GM18861 (cell line): ENCODE measurements around the gene MTAP.

Experiments
- ATAC-seq: cut with Tn5 transposase; IDR thresholded peaks from one replicate; pipeline ENCODE4 v1.9.1; 2021; ENCODE audit not compliant: unreplicated experiment

Gene MTAP

GRCh38 chr9:21804331-21804730 lies 1.9 kb downstream of the MTAP start:
- no peak for ATAC-seq

GRCh38 chr9:21804791-21805190 lies 2.4 kb downstream of the MTAP start:
- no peak for ATAC-seq

DNA sequence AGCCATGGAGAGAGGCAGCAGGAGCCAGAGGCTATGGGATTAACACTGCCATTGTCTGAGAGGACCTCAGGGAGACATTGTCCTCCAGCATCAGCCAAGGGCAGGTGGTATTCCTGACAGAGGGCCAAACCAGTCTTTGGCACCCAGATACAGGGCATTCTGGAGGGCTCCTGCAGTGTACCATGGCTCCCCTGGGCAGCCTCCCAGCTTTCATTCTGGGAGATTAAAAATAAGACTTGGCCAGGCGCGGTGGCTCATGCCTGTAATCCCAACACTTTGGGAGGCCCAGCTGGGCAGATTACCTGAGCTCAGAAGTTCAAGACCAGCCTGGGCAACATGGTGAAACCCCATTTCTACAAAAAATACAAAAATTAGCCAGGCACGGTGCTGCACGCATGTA lies 4.2 kb downstream of the MTAP start:
- no peak for ATAC-seq

GRCh38 chr9:21810388-21810787 lies 8.0 kb downstream of the MTAP start:
- no peak for ATAC-seq

DNA sequence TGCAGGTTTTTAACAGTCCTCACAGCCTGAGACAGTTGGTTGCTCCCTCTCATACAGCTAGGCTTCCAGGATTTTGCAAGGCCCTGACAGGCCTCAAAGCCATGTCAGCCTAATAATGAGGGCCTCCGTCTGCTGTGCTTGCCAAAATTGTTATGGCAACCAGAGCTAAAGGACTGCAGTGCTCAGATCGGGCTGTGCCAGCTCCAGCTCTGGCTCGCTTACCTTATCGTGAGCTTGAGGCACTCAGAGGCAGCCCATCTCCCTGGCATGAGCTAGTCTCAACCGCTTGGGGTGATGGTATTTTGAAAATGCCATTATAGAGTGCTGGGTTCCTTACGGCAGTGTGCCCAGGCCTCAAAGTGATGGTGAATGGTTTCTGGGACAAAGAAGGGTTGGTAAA lies 8.4 kb downstream of the MTAP start:
- no peak for ATAC-seq

DNA sequence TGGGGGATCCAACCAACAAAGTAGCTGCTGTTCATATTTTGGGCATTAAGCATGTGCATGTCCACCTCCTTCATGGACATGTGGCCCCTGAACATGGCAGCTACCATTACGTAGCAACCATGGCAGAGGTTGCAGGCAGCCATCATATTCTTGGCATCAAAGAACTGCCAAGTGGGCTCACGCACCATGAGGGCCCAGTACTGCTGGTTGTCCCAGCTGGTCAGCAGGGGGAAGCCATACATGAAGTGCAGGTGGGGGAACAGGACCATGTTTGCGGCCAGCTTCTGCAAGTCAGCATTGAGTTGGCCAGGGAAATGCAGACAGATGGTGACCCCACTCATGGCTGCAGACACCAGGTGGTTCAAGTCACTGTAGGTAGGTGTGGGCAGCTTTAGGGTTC lies 9.5 kb downstream of the MTAP start:
- no peak for ATAC-seq

DNA sequence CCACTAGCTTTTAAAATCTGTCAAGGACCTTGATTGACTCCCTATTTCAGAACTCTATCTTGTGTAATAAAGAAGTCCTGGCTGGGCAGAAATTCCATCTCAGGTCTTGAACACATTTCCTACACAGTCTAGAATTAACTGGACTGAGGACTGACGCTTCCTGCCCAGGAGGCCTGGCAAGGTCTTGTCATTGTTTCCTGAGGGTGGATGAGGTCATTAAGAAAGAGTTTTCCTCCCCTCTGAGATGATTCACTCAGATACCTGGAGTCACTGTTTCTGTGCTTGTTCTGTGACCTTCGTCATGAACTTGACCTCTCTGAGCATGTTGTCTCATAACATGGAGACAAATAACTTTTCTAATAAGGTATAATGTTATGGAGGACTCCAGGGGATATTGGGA lies 10.0 kb downstream of the MTAP start:
- no peak for ATAC-seq

GRCh38 chr9:21812946-21813568 lies 10.6 kb downstream of the MTAP start:
- ATAC-seq: peak; percentile 54

GRCh38 chr9:21813575-21814473 lies 11.4 kb downstream of the MTAP start:
- ATAC-seq: peak; percentile 47

DNA sequence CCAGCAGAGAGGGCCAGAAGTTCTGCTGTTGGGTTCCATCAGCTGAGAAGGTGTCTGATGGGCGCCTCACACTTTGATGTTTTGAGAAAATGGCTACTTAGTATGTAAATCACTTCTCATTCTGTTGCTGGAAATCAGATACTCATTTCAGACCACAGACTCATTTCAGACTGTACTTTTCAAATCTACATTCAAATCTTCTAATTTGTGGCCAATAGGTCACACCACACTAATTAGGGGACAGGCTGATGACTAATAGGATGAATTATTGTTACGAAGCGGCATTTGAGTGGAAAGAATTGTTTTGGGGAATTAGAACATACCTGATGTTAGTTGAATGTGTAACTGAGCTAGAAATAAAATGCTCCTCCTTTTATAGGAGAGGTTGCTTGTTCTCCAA lies 13.2 kb downstream of the MTAP start:
- ATAC-seq: no peak

DNA sequence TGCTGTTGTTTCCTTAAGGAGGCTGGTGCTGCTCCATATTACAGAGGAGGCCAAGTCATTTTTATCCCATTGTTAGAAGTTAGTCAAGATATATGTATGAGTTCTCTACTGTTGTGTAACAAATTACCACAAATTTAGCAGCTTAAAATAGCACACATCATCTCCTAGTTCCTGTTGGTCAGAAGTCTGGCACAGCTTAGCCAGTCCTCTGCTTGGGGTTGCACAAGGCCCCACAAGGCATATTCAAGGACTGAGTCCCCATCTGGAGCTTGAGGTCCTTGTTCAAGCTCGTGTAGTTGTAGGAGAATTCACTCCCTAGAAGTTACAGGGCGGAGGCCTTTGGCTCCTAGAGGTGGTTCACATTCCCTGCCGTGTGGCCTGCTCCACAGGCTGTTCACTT lies 14.7 kb downstream of the MTAP start:
- no peak for ATAC-seq

DNA sequence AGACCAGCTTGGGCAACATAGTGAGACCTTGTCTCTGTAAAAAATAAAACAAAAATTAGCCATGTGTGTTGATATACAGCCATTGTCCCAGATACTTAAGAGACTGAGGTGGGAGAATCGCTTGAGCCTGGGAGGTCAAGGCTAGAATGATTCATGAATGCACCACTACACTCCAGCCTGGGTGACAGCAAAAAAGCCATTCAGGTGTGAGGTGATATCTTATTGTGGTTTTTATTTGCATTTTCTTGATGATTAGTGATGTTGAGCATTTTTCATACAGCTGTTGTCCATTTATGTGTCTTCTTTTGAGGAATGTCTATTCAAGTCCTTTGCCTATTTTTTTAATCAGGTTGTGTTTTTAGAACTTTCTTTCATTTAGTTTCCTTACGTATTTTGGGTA lies 23.2 kb downstream of the MTAP start:
- peak; percentile 66 for ATAC-seq

- no peak for ATAC-seq
Observed at GRCh38 chr9:21828853-21829410, 26.5 kb downstream of the MTAP start.

- no peak for ATAC-seq
Observed at GRCh38 chr9:21830589-21830988, 28.2 kb downstream of the MTAP start.

- peak; percentile 47 for ATAC-seq
Observed at GRCh38 chr9:21831841-21832509, 29.5 kb downstream of the MTAP start.

GRCh38 chr9:21833090-21833801 lies 30.8 kb downstream of the MTAP start:
- ATAC-seq: peak; percentile 66

- no peak for ATAC-seq
Observed at GRCh38 chr9:21835121-21835520, 32.7 kb downstream of the MTAP start.

DNA sequence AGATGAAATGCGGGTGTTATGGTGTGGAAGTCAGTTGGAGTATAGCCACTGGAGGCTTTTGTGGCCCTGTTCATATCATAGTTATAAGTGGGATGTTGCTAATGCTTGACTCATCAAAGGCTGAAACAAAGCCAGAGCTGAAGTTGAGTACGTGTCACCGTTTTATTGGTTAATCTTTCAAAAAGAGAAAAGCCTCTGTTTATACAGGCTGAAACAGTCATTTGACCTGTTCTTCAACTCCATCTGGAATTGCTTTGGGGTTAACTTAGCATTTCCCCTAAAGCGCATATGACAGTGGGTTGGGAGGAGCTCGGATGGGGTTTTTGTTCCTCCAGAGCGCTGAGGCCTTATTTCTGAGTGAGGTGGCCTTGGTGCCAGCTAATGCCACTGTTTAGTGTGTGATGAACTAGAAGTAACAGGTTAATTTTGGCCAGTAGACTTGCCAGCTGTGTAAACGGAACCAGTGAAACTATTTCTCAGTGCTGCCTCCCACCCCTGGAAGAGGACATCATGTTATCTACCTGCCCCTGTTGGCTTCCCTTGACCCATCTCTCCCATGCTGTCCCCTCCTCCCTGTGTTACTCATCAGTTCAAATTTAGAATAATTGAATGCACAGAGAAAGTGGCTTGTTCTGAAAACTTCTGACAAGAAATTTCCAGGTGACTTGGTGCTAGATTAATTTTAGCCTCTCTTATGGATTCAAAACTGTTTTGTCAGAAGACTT lies 34.2 kb downstream of the MTAP start:
- ATAC-seq: no peak

- no peak for ATAC-seq
Observed at GRCh38 chr9:21837501-21837900, 35.1 kb downstream of the MTAP start.

DNA sequence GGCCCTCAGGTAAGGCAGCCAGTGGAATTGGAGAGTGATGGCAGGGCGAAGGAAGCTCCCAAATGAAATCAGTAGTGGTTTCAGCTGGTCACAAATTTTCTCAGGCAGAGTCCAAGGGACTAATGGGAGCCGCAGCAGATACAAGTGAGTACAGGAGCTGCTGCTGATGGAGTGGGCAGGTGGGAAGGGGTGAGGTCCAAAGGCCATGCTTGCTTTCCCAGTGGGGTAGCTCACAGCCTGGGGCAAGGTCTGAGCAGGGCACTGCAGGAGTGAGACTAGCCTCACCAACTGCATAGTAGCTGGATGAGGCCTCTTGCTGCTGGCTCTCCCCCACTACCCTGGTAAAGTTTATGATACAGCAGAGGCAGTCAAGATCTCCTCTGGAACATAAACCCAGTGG lies 38.2 kb downstream of the MTAP start:
- no peak for ATAC-seq
